Uterus (tissue), 4 donors: ENCODE data around the gene PPP2R2C. TPM values are rescaled to one million over a fixed set of nuclear protein-coding genes. Genes with fewer than 3 reads are reported as not detected.

Source experiments
- DNase-seq, 2 donors: peaks; one replicate each; pipeline ENCODE4 v3.0.0-alpha.2; 2019 to 2020
- H3K27ac ChIP-seq, 2 donors: fragments of 200-600 bp; sonication (generic); 1 replicate in 1 of 2; 2 replicates in 1 of 2; pipeline ENCODE4 v1.5.1; 2016 to 2018
- H3K27me3 ChIP-seq, 2 donors: fragments of 200-600 bp; sonication (generic); one replicate each; pipeline ENCODE4 v1.5.1; 2018 to 2019; ENCODE audit warnings: control low read depth in 1 of 2
- H3K36me3 ChIP-seq, 2 donors: fragments of 200-600 bp; sonication (generic); one replicate each; pipeline ENCODE4 v1.5.1; 2019; ENCODE audit warnings: control low read depth in 1 of 2
- H3K4me1 ChIP-seq, 2 donors: fragments of 200-600 bp; sonication (generic); one replicate each; pipeline ENCODE4 v1.5.1; 2018 to 2019; ENCODE audit warnings: control low read depth in 1 of 2
- H3K4me3 ChIP-seq, 2 donors: fragments of 200-600 bp; sonication (generic); 1 replicate in 1 of 2; 2 replicates in 1 of 2; pipeline ENCODE4 v1.5.1; 2018 to 2019; ENCODE audit warnings: mild to moderate bottlenecking in 1 of 2
- H3K9me3 ChIP-seq, 2 donors: fragments of 200-600 bp; sonication (generic); one replicate each; pipeline ENCODE4 v1.5.1; 2019; ENCODE audit warnings: control low read depth in 1 of 2
- POLR2A ChIP-seq, 2 donors: fragments of 450-650 bp; IDR thresholded peaks; one replicate each; pipeline ENCODE4 v1.6.1; 2016; ENCODE audit warnings: antibody characterized with exemption in 2 of 2, mild to moderate bottlenecking in 1 of 2, moderate library complexity in 1 of 2
- intact Hi-C: fragments of 100-400 bp; cut with DNase I; formaldehyde crosslinking; loops from one replicate; pipeline ENCODE4 v1.15.1; 2023; ENCODE audit warnings: low total_unique reads
- total RNA-seq, 4 donors: library from RNA; depleted of rRNA in 3 of 4; stranded (reverse); fragments of >200 nt in 3 of 4; gene quantifications; one replicate each; pipeline versions ENCODE4 v1.1.0 to v1.2.4, GENCODE V29; 2014 to 2023
- TF ChIP-seq, protein P1 (sequence below), 4 experiments: fragments of 200-600 bp in 2 of 4; fragments of 450-650 bp in 2 of 4; sonication (generic) in 2 of 4; IDR thresholded peaks; one replicate each; pipeline ENCODE4 v1.5.1; 2016 to 2019; ENCODE audit warnings: antibody characterized with exemption in 4 of 4, mild to moderate bottlenecking in 2 of 4, moderate library complexity in 1 of 4
- donor health status: DM: yes; HTN: yes; CAD: no.

The PPP2R2C gene
- total RNA-seq, 4 donors from 2014 or later: 2.9 to 49.1 (median 27.3) TPM

DNA sequence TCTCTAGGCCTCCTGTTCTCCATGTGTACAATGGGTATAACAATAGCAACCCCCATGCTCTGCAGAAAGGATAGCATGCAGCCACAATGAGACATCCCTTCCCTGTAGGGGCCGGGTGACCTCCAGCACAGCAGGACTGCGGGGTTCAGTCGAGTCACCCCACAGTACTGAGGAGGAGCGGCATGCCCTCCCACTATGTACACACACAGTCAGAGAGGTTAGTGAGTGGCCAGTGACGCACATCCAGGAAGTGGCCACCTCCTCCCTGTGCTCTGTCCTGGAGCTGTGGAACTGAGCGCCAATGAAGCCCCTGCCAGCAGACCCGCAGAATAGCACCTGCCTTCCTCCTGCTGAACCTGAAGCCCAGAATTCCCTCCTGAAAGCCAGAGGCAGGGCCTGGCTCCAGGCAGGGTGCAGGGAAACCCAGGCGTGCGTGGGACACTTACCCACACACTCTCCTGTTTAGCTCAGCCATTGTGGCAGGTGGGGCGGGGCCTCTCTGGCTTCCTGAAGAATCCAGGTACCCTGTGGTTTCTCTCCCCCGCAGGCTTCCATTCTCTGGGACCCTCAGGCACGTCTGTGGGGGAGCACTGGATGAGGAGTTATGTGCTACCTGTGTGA, 152.8 kb downstream of the PPP2R2C start:
- Histone ChIP-seq H3K36me3 (no peaks in the 10 kb centered on the region), H3K9me3 (peaks cover 0 to 3% of the 10 kb centered on the region in 2 donors), H3K4me1 (no peaks in the 10 kb centered on the region), H3K4me3 (no peak overlapping the region), H3K27ac (no peak overlapping the region), H3K27me3 (no peaks in the 10 kb centered on the region)
- DNase-seq: no peak
- TF ChIP-seq, protein P1, sequence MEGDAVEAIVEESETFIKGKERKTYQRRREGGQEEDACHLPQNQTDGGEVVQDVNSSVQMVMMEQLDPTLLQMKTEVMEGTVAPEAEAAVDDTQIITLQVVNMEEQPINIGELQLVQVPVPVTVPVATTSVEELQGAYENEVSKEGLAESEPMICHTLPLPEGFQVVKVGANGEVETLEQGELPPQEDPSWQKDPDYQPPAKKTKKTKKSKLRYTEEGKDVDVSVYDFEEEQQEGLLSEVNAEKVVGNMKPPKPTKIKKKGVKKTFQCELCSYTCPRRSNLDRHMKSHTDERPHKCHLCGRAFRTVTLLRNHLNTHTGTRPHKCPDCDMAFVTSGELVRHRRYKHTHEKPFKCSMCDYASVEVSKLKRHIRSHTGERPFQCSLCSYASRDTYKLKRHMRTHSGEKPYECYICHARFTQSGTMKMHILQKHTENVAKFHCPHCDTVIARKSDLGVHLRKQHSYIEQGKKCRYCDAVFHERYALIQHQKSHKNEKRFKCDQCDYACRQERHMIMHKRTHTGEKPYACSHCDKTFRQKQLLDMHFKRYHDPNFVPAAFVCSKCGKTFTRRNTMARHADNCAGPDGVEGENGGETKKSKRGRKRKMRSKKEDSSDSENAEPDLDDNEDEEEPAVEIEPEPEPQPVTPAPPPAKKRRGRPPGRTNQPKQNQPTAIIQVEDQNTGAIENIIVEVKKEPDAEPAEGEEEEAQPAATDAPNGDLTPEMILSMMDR (IDR thresholded peaks at IDR 0.05): no peak
- TF ChIP-seq POLR2A (IDR thresholded peaks at IDR 0.05): no peak
- intact Hi-C loops: no loop called here

DNA sequence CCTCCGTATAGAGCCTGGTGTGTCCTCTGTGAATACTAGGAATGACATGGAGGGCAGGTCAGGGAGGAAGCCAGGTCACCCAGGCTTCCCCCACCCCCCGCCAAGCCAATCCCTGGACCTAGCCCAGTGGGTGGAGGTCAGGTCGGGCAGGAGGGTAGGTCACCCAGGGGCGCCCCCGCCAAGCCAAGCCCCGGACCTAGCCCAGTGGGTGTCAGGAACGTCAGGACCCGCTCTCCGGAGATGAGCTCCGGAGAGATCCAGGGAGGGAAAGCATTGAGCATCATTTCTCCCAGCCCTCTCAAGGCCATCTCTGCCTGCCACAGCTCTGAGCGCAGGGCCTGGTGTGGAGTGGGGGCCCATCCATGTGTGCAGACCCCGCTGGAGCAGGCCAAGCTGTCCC, 154.2 kb downstream of the PPP2R2C start:
- intact Hi-C loops: no loop called here
- Histone ChIP-seq H3K27me3 (no peaks in the 10 kb centered on the region), H3K4me3 (no peak overlapping the region), H3K27ac (no peak overlapping the region), H3K4me1 (no peaks in the 10 kb centered on the region), H3K9me3 (peaks cover 0 to 3% of the 10 kb centered on the region in 2 donors), H3K36me3 (no peaks in the 10 kb centered on the region)
- no peak for TF ChIP-seq POLR2A (IDR thresholded peaks at IDR 0.05)
- TF ChIP-seq, protein P1 (IDR thresholded peaks at IDR 0.05): no peak
- DNase-seq: no peak

DNA sequence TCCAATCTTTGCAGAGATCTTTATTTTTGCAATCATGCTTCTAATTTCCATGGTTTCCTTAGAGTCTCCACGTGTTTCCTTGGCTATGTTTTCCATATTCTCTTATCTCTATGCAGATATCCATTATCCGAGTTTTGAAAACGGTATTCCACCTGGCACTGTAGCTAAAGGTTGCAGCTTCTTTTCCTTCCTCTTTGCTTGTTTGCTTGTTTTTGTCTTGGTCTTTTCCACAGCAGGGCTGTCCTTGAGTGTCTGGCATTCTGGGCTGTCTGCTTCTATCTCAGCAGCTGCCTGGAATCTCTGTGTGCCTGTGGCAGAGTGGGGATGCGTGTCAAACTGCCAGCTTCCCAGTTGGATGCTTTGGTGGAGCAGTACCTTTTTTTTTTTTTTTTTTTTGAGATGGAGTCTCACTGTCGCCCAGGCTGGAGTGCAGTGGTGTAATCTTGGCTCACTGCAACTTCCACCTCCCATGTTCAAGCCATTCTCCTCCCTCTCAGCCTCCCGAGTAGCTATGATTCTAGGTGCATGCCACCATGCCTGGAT, 155.9 kb downstream of the PPP2R2C start:
- intact Hi-C loops: no loop called here
- no peak for DNase-seq
- H3K27me3 ChIP-seq: no peaks in the 10 kb centered on the region

DNA sequence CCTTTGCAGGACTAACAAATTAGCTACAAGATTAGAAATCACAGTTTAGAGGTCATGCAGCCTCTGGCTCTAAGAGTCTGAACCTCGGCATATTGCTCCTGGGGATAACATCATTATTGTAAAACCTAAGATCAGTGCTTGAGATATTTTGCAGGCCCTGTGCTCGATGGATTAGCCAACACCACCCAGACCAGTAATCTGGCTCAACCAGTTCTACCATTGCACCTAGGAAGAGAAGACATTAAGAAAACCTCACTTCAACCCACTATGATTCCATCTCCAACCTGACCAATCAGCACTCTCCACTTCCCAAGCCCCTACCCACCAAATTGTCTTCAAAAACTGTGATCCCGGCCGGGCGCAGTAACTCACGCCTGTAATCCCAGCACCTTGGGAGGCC, 159.2 kb downstream of the PPP2R2C start:
- H3K27me3 ChIP-seq: no peaks in the 10 kb centered on the region
- DNase-seq: no peak
- H3K4me1 ChIP-seq: no peaks in the 10 kb centered on the region
- H3K9me3 ChIP-seq: no peaks in the 10 kb centered on the region
- TF ChIP-seq POLR2A (IDR thresholded peaks at IDR 0.05): no peak
- TF ChIP-seq, protein P1 (IDR thresholded peaks at IDR 0.05): no peak
- no peaks in the 10 kb centered on the region for H3K36me3 ChIP-seq
- no peak overlapping the region for H3K27ac ChIP-seq
- no peak overlapping the region for H3K4me3 ChIP-seq
- intact Hi-C loops: no loop called here

More for the DNA sequence above, 155.9 kb downstream of the PPP2R2C start:
- Histone ChIP-seq H3K4me3 (no peak overlapping the region), H3K27ac (no peak overlapping the region), H3K36me3 (no peaks in the 10 kb centered on the region), H3K9me3 (peaks cover 0 to 3% of the 10 kb centered on the region in 2 donors), H3K4me1 (no peaks in the 10 kb centered on the region)
- TF ChIP-seq, protein P1 (IDR thresholded peaks at IDR 0.05): no peak
- TF ChIP-seq POLR2A (IDR thresholded peaks at IDR 0.05): no peak

DNA sequence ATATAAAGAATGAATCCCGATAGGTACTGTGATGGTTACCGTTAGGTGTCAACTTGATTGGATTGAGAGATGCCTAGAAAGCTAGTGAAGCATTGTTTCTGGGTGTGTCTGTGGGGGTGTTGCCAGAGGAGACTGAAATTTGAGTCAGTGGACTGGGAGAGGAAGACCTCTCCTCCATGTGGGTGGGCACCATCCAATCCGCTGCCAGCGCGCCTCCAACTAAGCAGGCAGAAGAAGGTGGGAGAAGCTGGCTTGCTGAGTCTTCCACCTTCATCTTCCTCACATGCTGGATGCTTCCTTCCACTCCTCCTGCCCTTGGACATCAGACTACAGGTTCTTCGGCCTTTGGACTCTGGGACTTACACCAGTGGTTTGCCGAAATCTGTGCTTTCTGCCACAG, 162.6 kb downstream of the PPP2R2C start:
- peak overlapping the region in 1 of 2 donors; percentile 56 for H3K4me3 ChIP-seq
- H3K36me3 ChIP-seq: no peaks in the 10 kb centered on the region
- no peak for DNase-seq
- H3K27ac ChIP-seq: no peak overlapping the region
- no peaks in the 10 kb centered on the region for H3K27me3 ChIP-seq
- intact Hi-C loops: no loop called here
- no peaks in the 10 kb centered on the region for H3K9me3 ChIP-seq
- no peak for TF ChIP-seq POLR2A (IDR thresholded peaks at IDR 0.05)
- TF ChIP-seq, protein P1 (IDR thresholded peaks at IDR 0.05): no peak
- H3K4me1 ChIP-seq: no peaks in the 10 kb centered on the region
